Mesangial cell (primary cell): Measurements from ENCODE around the gene SNX5. TPM values are rescaled to one million over a fixed set of nuclear protein-coding genes. Genes with fewer than 3 reads are reported as not detected.

Experiments
- total RNA-seq: library from RNA; depleted of rRNA; stranded (reverse); fragments of >200 nt; gene quantifications from 2 replicates; pipeline ENCODE4 v1.2.3, GENCODE V29; 2015

The SNX5 gene
- 94.3 and 120 TPM in 2 replicates for total RNA-seq

DNA sequence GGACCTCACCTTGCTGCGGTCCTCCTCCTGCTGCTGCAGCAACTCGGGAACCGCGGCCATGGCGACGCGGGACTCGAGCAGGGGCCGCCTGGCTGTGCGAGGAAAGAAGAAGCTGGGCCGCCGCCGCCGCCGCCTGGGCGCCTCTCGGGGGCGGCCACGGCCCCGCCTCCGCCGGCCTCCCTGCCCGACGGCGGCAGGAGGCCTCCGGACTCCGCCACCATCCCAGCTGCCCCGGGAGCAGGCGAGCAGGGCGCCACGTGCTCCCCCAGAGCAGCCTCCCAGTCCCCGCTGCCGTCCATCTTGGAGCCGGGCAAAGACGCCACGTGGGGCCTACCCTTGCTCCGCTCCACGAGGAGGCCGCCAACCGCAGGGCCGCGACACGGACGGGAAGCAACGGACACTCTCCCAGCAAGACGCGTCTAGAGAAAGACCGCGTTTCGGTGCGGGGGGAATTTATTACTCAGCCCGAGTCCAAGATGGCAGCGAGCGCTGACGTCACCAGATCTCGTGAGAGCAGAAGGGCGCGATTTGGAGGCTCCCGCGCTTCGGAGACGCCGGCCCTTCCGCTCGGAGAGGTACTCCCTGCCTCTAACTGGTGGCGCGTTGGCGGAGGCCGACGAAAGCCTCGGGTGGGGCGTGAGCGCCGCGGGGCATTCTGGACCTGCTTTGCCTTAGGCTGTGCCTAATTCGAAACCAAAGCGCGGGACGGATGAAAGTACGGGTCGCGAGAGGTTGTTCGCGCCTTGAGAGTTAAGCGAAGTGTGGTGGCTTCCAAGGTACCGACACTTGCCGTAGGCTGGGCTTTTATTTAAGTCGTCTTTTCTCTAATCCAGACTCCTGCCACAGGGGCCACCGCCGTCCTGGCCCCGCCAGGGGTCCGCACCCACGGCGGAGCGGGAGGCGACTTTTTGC is at the start of gene SNX5, which contains the start of gene MGME1:
SNX5 (minus strand) TSS at position 429 of the 912 bp plus-strand sequence; CDS start at position 60, 369 bp downstream.
MGME1 (plus strand) TSS at position 653 of the 912 bp plus-strand sequence. CDS start 842 bp downstream, outside the sequence.

Other genes with a start within 250 kb of the SNX5 start
- 7.6 and 9.1 TPM in 2 replicates for gene MGME1, start 224 bp upstream of the SNX5 start, total RNA-seq
- gene OVOL2, start 89.1 kb upstream of the SNX5 start, total RNA-seq: not detected in 2 replicates
- gene KAT14, start 169.1 kb upstream of the SNX5 start, total RNA-seq: 6.0 and 7.9 TPM in 2 replicates
- 3.7 and 5.9 TPM in 2 replicates for gene PET117, start 169.1 kb upstream of the SNX5 start, total RNA-seq